ENCODE data around the gene OPN1LW. TPM values are rescaled to one million over a fixed set of nuclear protein-coding genes. Genes with fewer than 3 reads are reported as not detected.

OPN1LW gene
- total RNA-seq, 1 donor from 2014 or later = not detected

Other genes starting within 250 kb of the OPN1LW start
- gene AVPR2, start 239.6 kb upstream of the OPN1LW start, total RNA-seq = 0.70 and 1.0 TPM in 2 replicates
- gene ARHGAP4, start 218.0 kb upstream of the OPN1LW start, total RNA-seq = 11.8 and 19.3 TPM in 2 replicates
- 51.8 and 52.8 TPM in 2 replicates for gene NAA10, start 209.2 kb upstream of the OPN1LW start, total RNA-seq
- gene RENBP, start 199.6 kb upstream of the OPN1LW start, total RNA-seq = 1.9 and 3.6 TPM in 2 replicates
- gene HCFC1, start 172.4 kb upstream of the OPN1LW start, total RNA-seq = 11.6 and 34.7 TPM in 2 replicates
- 5.4 and 8.3 TPM in 2 replicates for gene TMEM187, start 171.5 kb upstream of the OPN1LW start, total RNA-seq
- 78.7 and 79.4 TPM in 2 replicates for gene IRAK1, start 124.3 kb upstream of the OPN1LW start, total RNA-seq
- 16.7 and 32.1 TPM in 2 replicates for gene MECP2, start 46.5 kb upstream of the OPN1LW start, total RNA-seq
- gene OPN1MW, start 38.4 kb downstream of the OPN1LW start, total RNA-seq = not detected in 2 replicates
- not detected in 2 replicates for gene OPN1MW2, start 75.5 kb downstream of the OPN1LW start, total RNA-seq
- not detected in 2 replicates for gene OPN1MW3, start 113.3 kb downstream of the OPN1LW start, total RNA-seq
- gene TEX28, start 150.9 kb downstream of the OPN1LW start, total RNA-seq = not detected in 2 replicates
- gene TKTL1, start 151.6 kb downstream of the OPN1LW start, total RNA-seq = not detected in 2 replicates
- 1,833 and 2,112 TPM in 2 replicates for gene FLNA, start 230.4 kb downstream of the OPN1LW start, total RNA-seq
- 14.9 and 16.8 TPM in 2 replicates for gene EMD, start 235.1 kb downstream of the OPN1LW start, total RNA-seq